GM18909 (cell line): ENCODE data around the gene DNMT3B.
A peak's percentile ranks its signal among the peaks of the same experiment; 100 is the strongest.
"Not testable (repeated sequence)": the region's sequence is repeated elsewhere in the genome, so short reads cannot be mapped to it uniquely, and the experiment has no call there.

Experiments used
- ATAC-seq: cut with Tn5 transposase; IDR thresholded peaks from one replicate; pipeline ENCODE4 v1.9.1; 2021; ENCODE audit warnings: mild to moderate bottlenecking; ENCODE audit not compliant: unreplicated experiment, poor library complexity

Gene DNMT3B

DNA sequence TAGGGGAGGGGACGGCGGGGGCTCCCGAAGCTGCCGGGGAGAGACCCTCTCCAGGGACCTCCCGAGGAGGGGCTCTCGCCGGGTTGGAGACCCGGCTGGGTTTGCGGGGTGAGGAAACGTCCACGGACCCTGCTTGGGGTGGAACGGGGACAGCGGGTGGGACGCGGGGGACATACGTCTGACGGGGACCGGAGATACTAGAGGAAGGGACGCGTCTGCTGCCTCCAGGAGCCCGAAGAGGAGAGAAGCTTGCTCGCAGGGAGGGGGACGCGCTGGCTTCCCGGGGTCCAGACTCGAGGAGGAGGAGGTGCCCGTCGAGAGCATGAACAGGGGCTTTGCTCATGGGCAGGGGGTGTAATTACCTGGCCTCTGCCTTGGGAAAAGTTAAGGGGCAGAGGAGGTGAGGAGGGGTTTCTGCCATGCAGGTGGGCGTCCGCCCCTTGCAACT lies 593 bp downstream of the DNMT3B start:
- ATAC-seq: peak; percentile 8

- no peak for ATAC-seq
These were observed 1.2 kb downstream of the DNMT3B start for GRCh38 chr20:32763202-32764004.

GRCh38 chr20:32764005-32764960 lies 2.1 kb downstream of the DNMT3B start:
- ATAC-seq: no peak

GRCh38 chr20:32765230-32765875 lies 3.2 kb downstream of the DNMT3B start:
- not testable (repeated sequence) for ATAC-seq

DNA sequence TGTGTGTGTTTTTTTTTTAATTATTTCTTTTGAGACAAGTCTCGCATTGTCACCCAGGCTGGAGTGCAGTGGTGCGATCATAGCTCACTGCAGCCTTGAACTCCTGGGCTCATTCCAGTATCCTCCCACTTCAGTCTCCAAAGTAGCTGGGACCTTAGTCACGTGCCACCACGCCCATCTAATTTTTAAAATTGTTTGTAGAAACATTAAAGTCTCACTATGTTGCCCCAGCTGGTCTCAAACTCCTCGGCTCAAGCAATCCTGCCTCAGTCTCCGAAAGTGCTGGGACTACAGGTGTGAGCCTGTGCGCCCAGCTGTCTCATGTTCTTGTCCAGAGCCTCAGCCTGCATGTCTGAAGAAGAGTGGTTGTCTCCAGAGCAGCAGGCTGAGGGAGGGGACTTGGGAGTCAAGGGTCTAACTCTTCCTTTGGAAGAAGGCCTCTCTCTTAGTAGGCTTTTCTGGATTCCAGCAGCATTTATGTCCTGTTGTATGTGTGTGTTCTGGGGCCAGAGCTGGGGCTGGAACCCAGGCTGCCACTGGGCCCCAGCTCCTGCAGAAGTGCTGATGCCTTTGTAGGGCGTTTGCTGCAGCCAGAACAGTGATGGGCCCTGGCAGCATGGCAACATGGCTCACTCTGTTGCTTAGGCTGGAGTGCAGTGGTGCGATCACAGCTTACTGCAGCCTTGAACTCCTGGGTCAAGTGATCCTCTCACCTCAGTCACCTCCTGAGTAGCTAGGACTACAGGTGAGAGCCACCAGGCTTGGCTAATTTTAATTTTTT lies 5.4 kb downstream of the DNMT3B start:
- ATAC-seq: no peak

DNA sequence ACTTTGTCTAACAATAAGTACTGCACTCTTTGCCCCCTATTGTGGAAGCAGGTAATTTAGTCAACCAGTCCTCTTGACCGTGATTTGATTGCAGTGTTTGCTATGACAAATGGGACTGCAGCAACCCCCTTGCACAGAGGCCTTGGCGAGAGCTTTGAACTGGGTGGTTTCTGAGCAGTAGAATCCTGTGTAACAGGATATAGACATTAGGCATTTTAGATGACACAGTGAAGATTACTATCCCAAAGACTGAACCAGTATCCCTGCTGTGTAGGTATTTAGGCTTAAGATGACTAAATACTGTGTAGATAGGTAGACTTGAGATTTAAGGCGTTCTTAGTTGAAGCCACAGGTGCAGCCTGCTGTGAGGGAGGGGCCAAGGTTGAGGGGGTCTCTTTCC lies 9.9 kb downstream of the DNMT3B start:
- no peak for ATAC-seq

DNA sequence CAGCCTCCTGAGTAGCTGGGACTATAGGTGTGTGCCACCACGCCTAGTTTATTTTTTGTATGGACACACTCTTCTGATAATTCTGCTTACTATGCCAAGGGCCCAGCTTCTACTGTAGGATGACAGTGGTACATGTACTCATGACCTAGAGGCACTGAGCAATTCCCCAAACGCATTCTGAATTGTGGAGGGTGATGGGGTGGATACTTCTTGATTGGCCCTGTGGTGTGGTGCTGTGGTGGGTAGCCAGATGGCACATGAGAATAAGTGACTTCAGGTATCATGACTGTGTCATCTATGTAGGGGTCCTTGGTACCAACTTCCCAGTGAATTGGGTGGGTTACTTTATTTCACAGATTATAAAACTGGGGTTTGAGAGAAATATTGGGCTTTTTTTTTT lies 11.0 kb downstream of the DNMT3B start:
- no peak for ATAC-seq

DNA sequence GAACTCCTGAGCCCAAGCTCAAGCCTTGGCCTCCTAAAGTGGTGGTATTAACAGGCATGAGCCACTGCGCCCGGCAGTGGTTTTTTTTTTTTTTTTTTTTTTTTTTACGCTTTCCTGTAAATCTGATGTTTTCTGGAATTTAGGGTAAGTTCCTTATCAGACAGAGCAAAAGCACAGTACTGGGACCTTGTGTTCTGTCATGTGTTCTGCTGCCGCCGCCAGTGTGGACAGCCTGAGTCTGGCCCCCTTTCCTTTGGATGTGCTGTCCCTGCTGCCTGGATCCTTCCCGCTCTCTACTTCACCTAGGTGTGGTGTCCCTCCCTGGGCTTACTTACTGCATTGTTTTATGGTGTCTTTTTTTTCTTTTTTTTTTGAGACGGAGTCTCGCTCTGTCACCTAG lies 11.7 kb downstream of the DNMT3B start:
- ATAC-seq: no peak

- ATAC-seq: no peak
These were observed 13.3 kb downstream of the DNMT3B start for GRCh38 chr20:32775336-32775991.

DNA sequence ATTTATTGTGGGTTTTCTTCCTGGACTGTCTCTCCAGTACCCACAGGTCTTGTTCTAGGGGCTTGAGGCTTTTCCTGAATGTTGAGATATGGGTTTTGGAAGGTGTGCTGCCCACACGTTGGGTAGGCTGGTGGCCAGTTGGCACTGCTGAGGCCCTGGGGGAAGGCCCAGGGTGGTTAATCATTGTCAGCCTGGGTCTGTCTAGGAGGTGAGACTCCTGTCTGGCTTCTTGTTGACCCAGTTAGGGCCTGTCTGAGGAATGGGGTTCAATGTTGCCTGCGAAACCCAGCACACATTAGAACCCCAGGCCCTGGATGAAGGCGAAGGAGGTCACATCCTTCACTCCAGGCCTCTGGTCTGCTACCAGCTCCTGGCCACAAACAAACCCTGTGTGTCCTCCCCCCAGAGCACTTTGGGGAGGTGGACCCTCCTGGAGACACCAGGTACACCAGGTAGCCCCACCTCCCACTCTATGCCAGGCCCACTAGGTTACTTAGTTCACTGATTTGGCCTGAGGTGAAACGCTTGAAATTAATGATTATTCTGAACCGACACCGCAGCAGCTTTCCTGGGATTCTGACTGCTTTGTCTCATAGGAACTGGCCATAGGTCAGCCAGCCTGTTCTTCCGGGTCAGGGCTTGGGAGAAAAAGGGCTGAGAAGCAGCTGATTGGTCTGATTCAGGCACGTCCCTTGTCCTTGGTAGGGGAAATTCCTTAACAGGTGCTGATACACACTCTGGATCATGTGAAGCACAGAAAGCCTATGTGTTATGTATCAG lies 15.2 kb downstream of the DNMT3B start:
- no peak for ATAC-seq

DNA sequence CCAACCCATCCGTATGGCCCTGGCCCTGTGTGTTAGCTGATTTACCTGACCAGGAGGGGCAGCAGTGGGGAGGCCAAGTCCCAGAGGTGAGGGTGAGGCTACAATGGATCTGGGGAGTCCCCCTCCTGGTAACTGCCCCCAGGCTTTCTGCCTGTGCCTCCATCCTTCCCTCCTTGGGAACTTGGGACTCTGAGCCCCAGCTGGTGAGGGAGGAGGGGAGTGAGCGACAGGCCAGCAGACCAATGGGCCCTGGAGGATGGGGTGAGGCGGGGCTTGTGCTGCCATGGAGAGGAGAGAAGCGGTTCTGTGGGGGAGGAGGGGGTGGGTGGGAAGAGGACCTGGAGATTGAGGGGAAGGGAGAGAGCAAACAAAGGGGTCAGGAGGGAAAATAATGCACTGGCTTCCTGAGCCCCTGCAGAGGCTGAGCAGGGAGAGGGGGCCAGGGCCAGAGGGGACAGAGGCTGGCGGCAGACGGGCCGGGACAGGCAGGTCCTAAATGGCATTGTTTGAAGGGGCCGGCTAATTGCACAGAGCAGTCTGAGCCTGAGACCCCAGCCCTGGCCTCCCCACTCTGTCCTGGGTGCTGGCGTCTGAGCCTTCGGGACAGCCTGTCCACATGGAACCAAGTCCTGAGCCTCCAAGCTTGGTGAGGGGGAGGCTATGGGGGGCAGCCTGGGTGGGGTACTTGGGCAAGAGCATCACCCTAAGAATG lies 17.5 kb downstream of the DNMT3B start:
- no peak for ATAC-seq

DNA sequence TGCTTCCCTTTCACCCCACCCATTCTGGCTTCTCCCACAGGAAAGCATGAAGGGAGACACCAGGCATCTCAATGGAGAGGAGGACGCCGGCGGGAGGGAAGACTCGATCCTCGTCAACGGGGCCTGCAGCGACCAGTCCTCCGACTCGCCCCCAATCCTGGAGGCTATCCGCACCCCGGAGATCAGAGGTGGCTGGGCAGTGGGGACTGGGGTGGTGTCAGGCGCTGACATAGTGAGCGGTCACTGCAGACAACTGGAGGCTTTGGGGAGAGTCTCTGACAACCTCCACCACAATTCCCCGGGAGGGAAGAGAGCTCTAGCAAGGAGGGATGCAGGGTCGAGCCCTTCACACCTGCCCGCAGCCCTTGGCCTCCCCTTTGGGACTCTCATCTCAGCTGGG lies 18.1 kb downstream of the DNMT3B start:
- ATAC-seq: no peak

DNA sequence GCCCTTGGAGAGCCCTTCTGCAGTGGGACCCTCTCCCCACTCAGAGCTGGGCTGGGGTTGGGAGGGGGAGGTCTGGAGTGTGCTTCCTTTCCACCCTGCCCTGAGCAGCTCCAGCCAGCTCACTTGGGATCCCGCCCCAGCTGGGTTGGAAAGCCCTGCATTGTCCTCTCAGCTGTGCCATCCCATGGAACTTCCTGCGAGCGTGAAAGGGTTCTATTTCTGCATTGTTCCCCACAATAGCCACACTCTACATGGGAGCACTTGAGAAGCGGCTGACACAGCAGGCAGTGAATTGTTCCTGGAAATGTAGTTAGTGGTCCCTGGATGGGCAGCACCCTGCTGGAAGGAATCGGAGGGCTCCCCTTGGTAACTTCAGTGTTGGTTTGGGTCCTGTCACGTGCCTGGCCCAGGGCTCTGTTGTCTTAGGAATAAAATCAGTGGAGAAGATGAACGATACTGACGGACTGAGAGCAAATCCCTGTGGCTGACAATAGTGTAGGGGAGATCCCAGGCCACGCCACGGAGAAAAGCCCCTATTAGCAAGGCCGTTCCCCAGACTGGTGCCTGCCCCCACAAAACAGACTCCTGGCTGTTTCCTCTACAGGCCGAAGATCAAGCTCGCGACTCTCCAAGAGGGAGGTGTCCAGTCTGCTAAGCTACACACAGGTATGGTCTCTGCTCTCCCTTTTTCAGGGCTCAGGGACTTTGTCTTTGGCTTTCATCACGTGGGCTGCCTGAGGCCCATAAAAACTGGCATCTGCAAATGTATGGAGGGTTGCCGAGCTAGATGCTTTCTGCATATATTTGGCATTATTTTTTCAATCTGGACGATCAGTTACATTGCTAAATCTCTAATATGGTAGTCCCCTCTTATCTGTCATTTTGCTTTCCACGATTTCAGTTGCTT lies 18.8 kb downstream of the DNMT3B start:
- ATAC-seq: no peak

DNA sequence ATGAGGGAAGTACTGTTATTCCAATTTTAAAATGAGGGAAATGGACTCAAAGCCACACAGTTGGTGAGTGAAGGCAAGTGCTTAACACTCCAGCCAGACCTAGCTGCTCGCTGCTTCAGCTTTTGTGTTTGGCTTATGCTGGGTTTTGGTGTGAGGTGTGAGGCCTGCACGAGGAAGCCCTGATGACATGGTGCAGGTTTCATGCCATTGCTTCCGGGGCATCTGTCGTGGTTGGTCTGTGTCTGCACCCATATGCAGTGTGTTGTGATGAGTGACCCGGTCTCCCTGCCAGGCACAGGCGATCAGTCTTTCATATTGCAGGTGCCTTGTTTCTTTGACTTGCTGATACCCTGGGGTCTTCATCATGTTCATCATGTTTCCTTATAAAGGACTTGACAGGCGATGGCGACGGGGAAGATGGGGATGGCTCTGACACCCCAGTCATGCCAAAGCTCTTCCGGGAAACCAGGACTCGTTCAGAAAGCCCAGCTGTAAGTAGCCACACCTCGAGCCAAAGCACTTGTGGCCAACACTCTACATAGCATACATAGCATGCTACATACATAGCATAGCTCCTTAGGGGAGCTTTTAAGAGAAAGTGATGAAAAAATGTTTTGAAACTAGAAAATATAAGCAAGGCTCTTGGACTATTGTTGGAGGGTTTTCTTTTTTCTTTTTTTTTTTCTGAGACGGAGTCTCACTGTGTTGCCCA lies 22.3 kb downstream of the DNMT3B start:
- no peak for ATAC-seq

DNA sequence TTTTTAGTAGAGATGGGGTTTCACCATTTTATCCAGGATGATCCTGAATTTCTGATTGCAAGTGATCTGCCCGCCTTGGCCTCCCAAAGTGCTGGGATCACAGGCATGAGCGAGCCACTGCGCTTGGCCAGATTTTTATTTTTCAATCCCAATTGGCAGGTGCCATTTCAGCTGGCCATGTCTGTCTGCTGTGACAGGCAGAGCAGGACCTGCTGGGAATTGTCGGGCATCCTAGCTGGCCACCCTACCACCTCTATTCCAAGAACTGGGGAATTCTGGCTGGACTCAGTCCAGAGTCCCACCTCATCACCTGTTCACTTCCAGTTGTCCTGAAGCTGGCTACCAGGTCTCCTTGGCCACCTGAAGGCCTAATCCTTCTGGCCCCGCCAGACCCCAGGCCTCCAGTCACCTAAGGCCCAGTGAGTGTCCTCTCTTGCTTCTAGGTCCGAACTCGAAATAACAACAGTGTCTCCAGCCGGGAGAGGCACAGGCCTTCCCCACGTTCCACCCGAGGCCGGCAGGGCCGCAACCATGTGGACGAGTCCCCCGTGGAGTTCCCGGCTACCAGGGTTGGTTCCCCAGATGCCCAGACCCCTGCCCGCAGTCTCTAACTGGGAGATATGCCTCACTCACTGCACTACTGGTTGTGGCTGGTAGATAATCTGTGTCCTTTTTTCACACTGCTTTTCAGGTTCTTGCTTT lies 24.0 kb downstream of the DNMT3B start:
- no peak for ATAC-seq

GRCh38 chr20:32787168-32787567 lies 25.0 kb downstream of the DNMT3B start:
- no peak for ATAC-seq
